Mucosa of rectum (tissue), 2 donors: Measurements from ENCODE around the gene PHYKPL.

Source experiments
- H3K27ac ChIP-seq, 2 donors: one replicate each; pipeline ENCODE4 v1.7.0; 2013; ENCODE audit warnings: inconsistent platforms in 2 of 2, low read depth in 2 of 2, low read length in 2 of 2
- H3K27me3 ChIP-seq, 2 donors: one replicate each; pipeline ENCODE4 v1.7.0; 2013; ENCODE audit warnings: low read length in 2 of 2; ENCODE audit not compliant: control insufficient read depth in 2 of 2, insufficient read depth in 2 of 2
- H3K36me3 ChIP-seq, 2 donors: one replicate each; pipeline ENCODE4 v1.7.0; 2013; ENCODE audit warnings: low read length in 2 of 2; ENCODE audit not compliant: control insufficient read depth in 2 of 2, insufficient read depth in 2 of 2
- H3K4me1 ChIP-seq, 2 donors: one replicate each; pipeline ENCODE4 v1.7.0; 2013; ENCODE audit warnings: low read length in 2 of 2, mild to moderate bottlenecking in 1 of 2; ENCODE audit not compliant: control insufficient read depth in 2 of 2, insufficient read depth in 2 of 2
- H3K4me3 ChIP-seq, 2 donors: one replicate each; pipeline ENCODE4 v1.7.0; 2013; ENCODE audit warnings: low read length in 2 of 2
- H3K9ac ChIP-seq, 2 donors: one replicate each; pipeline ENCODE4 v1.7.0; 2013; ENCODE audit warnings: low read length in 2 of 2, low read depth in 1 of 2, mild to moderate bottlenecking in 1 of 2
- H3K9me3 ChIP-seq, 2 donors: one replicate each; pipeline ENCODE4 v1.7.0; 2013; ENCODE audit warnings: low read length in 2 of 2; ENCODE audit not compliant: control insufficient read depth in 2 of 2
- donor health status: healthy.
- donor health status: Normal muscosa, but diverticular disease.

Gene PHYKPL

DNA sequence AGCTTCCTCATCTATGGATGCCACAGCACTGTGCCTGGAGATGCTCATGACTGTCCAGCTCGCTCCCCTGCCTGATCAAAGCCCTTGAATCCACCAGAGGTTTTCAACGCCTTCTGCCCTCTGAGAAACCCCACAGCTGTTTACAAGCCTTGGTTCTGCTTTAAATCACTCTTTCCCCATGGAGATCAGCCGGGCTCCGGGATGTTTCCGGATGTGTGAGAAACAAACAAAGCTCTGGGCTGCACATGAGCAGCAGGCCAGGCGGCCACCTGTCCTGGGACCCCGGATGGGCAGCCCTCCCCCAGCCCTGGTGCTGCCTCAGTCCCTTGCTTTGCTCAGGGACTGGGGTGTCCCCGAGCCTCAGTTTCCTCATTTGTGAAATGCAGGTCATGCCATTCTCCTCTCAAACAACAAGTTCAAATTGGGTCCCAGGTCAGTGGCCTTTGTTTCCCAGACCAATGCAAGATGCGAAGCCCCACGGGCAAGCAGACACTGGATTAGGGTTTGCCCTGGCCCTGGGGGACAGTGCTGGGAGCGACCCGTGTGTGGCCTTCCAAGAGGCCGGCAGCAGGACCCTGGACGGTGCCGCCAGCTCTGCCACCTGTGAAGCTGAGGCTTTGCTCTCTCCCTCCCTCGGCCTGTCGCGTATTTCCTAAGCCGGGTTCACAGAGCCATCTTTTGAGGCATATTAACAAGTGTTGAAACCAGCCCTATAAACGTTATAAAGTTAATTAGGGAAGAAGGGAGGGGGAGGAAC lies 42.4 kb upstream of the PHYKPL start:
- Histone ChIP-seq H3K36me3 (no peaks in the 10 kb centered on the region), H3K27ac (no peak overlapping the region), H3K27me3 (peaks cover 0 to 4% of the 10 kb centered on the region in 2 donors), H3K9ac (no peak overlapping the region), H3K4me1 (no peaks in the 10 kb centered on the region), H3K9me3 (peaks cover 2 to 3% of the 10 kb centered on the region in 2 donors), H3K4me3 (no peak overlapping the region)

DNA sequence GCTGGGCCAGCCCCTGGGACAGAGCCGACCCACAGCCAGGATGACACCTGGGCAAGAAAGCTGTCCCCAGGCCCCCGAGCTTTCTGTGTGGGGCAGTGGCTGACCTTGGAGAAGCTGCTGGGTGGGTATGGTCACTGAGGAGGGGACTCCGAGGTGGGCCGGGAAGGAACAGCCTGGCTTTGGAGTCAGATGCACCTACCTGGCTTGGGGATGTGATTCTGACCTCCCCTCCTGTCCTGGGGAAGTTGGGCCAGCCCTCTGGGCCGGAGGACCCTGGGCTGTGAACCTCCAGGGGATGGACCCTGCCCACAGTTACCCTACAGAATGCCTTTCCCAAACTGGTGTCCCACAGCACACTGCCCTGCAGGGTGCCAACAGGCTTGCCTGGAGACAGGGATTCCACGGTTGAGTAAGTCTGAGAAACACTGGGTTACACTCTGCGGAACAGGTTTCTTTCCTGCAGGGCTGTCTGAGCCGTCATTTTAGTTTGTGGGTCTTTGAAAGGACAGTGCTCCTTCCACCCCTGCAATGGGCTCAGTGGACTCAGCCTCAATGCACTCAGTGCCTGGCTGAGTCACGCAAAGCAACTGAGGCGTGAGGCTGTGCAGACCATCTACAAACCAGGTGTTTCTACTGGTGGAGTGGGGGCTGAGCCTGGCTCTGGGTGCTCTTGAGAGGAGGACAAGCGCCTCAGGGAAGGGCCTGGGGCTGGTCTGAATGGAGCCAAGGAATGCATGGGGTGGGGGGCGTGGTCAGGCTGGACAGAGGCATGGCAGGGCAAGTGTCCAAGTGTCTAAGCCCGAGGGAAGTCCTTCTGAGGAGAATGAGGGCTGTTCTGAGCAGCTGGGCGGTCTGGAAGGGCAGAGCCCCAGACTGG lies 41.3 kb upstream of the PHYKPL start:
- H3K4me1 ChIP-seq, result no peaks in the 10 kb centered on the region
- no peaks in the 10 kb centered on the region for H3K36me3 ChIP-seq
- no peak overlapping the region for H3K9ac ChIP-seq
- no peak overlapping the region for H3K27ac ChIP-seq
- H3K4me3 ChIP-seq, result no peak overlapping the region
- peaks cover 0 to 4% of the 10 kb centered on the region in 2 donors for H3K27me3 ChIP-seq
- H3K9me3 ChIP-seq, result peaks cover 2 to 3% of the 10 kb centered on the region in 2 donors

DNA sequence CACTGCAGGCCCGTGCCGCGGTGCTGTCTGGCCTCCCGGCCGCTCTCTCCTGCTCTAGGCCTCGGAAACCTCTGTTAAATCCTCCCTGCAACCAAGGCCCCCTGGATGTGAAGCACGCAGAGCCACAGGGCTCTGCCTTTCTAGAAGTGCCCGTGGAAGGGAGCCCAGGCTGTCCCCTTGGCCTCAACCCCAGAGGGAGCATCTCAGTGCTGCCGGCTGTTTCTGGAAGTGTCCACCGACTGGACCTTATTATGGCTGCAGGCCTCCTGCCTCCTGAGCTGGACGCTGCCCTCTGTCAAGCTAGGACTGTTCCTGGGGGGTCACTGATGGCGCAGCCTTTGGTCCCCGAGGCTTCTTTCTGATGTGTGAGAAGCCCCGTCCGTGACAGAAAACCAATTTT lies 40.4 kb upstream of the PHYKPL start:
- H3K36me3 ChIP-seq, result no peaks in the 10 kb centered on the region
- H3K9ac ChIP-seq, result no peak overlapping the region
- peaks cover 2 to 3% of the 10 kb centered on the region in 2 donors for H3K9me3 ChIP-seq
- H3K27ac ChIP-seq, result no peak overlapping the region
- H3K4me3 ChIP-seq, result no peak overlapping the region
- peaks cover 0 to 4% of the 10 kb centered on the region in 2 donors for H3K27me3 ChIP-seq
- H3K4me1 ChIP-seq, result no peaks in the 10 kb centered on the region

DNA sequence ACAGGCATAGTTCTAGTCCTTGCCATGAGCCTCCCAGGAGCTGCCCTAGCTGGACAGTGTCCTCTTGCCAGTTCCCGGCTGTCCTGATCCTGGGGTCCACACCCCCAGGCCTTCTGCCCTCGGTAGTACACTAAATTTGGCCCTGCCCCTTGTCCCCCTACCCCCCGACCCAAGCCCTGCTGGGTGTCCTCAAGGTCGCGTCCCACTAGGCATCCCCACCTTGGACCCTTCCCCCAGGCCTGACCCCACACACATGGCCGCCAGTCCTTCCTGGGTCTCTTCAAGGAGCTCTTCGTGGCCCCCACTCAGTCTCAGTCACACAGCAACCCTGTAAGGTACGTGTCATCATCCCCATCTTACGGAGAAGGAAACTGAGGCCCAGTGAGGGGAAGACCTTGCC lies 40.0 kb upstream of the PHYKPL start:
- Histone ChIP-seq H3K27me3 (no peaks in the 10 kb centered on the region), H3K9ac (no peak overlapping the region), H3K9me3 (peaks cover 2 to 3% of the 10 kb centered on the region in 2 donors), H3K36me3 (no peaks in the 10 kb centered on the region), H3K4me1 (no peaks in the 10 kb centered on the region), H3K4me3 (no peak overlapping the region), H3K27ac (no peak overlapping the region)

DNA sequence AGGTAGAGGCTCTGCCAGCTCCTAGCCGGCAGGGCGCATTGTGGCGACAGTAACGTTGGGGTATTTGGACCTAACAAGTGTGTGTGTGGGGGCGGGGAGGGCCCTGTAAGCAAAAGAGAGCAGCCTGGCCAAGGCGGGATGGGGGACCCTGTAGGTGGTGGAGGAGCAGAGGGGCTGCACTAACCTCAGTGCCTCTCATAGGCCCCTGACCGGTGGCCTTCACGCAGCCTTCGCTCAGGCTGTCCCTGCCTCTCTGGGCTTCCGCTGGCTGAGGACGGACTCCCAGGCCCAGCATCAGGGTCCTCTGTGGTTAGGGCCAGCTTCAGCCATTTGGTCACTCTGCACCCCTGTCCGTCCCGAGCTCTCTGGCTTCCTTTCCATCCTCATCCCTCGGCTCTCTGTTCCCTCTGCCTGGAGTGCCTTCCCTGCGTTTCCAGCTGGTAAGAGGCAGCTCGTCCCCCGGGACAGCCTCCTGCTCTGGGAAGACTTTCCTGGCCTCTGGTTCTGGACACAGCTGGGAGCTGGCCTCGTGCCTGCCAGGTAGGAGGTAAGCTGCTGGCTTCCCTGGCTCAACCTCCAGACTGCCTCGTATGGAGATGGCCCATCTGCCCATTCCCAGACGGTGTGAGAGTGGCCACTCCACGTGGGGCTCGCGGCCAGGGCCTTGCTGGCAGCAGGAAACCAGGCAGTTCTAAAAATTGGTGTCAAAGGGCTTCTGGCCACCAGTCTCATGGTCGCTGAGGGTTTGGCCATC lies 39.3 kb upstream of the PHYKPL start:
- H3K9ac ChIP-seq, result no peak overlapping the region
- no peak overlapping the region for H3K4me3 ChIP-seq
- peaks cover 2 to 3% of the 10 kb centered on the region in 2 donors for H3K9me3 ChIP-seq
- H3K27ac ChIP-seq, result no peak overlapping the region
- no peaks in the 10 kb centered on the region for H3K4me1 ChIP-seq
- H3K36me3 ChIP-seq, result no peaks in the 10 kb centered on the region
- H3K27me3 ChIP-seq, result no peaks in the 10 kb centered on the region

DNA sequence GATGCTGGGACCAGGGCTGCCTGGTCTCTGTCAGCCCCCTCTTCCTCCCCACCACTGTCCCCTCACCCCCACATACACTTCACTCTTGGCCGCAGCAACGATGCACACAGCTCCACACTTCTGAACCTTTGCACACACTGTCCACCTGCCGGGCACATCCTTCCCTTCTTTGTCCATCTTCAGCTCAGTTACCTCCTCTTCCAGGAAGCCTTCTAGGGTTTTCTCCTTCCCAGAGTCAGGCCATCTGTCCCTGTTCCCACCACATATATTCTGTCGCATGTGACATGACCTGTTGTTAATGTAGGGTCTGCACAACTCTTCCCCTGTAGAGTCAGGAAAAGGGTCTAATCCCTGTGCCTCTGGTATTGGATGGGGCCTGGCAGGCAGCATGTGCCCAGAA lies 38.6 kb upstream of the PHYKPL start:
- Histone ChIP-seq H3K36me3 (no peaks in the 10 kb centered on the region), H3K4me3 (no peak overlapping the region), H3K27me3 (no peaks in the 10 kb centered on the region), H3K27ac (no peak overlapping the region), H3K9me3 (peaks cover 2 to 3% of the 10 kb centered on the region in 2 donors), H3K4me1 (no peaks in the 10 kb centered on the region), H3K9ac (no peak overlapping the region)

DNA sequence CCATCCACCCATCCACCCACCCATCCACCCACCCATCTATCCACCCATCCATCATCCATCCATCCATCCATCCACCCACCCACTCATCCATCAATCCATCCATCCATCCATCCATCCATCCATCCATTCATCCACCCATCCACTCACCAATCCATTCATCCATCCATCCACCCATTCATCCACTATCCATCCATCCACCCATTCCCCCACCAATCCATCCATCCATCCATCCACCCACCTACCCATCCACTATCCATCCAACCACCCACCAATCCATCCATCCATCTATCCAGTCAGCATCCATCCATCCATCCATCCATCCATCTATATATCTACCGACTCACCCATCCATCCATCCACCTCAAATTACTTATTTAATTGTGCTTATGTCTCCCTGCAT lies 36.9 kb upstream of the PHYKPL start:
- H3K27me3 ChIP-seq, result no peaks in the 10 kb centered on the region
- H3K4me1 ChIP-seq, result no peaks in the 10 kb centered on the region
- no peaks in the 10 kb centered on the region for H3K36me3 ChIP-seq
- H3K4me3 ChIP-seq, result no peak overlapping the region
- H3K27ac ChIP-seq, result no peak overlapping the region
- no peaks in the 10 kb centered on the region for H3K9me3 ChIP-seq
- no peak overlapping the region for H3K9ac ChIP-seq

DNA sequence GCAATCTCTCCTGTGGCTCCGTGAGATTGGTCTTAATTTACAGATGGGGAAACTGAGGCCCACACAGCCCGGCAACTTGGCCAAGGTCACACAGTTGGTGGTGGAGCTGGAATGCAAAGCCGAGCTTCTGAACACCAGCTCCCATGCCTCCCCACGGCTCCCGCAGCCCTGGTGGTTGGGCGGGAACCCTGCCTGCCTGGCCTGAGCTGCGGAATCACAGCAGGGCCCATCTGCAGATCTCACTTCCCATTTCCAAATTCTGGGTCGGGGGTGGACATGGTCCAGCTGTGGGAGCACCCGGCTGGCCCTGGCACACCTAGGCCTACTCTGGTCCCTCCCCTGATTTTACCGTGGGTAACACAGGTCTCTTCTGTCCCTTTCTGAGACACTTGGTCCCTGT lies 35.3 kb upstream of the PHYKPL start:
- Histone ChIP-seq H3K9me3 (no peaks in the 10 kb centered on the region), H3K27ac (no peak overlapping the region)

DNA sequence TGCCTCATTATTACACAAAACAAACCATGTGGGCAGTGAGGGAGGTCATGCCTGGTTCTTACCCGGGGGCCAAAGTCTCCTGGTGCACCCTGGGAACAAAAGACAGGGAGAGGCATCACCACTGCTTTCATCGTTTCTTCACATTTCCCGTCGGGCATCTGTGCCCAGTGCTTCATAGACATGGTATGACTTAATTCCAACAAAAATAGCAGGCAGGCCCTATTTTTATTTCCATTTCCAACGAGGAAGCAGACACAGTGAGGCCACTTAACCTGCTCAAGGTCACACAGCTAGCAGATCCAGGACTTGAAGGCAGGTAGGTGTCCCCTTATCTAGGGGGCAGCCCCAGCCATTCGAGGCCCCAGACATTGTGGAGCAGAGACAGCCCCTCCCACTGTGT lies 34.6 kb upstream of the PHYKPL start:
- no peaks in the 10 kb centered on the region for H3K4me1 ChIP-seq
- H3K36me3 ChIP-seq, result no peaks in the 10 kb centered on the region
- no peak overlapping the region for H3K27ac ChIP-seq
- H3K9me3 ChIP-seq, result no peaks in the 10 kb centered on the region
- H3K9ac ChIP-seq, result no peak overlapping the region
- no peaks in the 10 kb centered on the region for H3K27me3 ChIP-seq
- no peak overlapping the region for H3K4me3 ChIP-seq

More for the DNA sequence above, 35.3 kb upstream of the PHYKPL start:
- no peaks in the 10 kb centered on the region for H3K36me3 ChIP-seq
- H3K9ac ChIP-seq, result no peak overlapping the region
- H3K4me3 ChIP-seq, result no peak overlapping the region
- no peaks in the 10 kb centered on the region for H3K4me1 ChIP-seq
- H3K27me3 ChIP-seq, result no peaks in the 10 kb centered on the region

DNA sequence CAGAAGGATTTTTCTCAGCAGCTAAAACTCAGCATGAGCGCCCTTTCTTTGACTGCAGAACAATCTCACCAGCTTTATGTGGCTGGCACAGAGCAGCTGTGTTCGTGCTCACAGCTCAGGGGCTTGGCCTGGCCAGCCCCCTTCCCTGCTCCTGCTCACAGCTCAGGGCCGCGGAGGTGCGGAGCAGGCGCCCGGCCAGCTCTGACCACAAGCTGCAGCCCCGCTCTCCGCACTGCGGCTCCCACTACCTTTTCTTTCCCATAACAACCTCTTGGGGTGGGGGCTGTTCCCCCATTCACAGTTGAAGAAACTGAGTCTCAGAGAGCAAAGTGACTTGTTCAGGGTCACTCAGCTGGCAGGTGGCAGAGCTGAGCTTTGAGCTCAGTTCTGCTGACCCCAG lies 34.0 kb upstream of the PHYKPL start:
- no peak overlapping the region for H3K9ac ChIP-seq
- no peak overlapping the region for H3K4me3 ChIP-seq
- H3K36me3 ChIP-seq, result no peaks in the 10 kb centered on the region
- no peaks in the 10 kb centered on the region for H3K27me3 ChIP-seq
- no peaks in the 10 kb centered on the region for H3K9me3 ChIP-seq
- no peaks in the 10 kb centered on the region for H3K4me1 ChIP-seq
- H3K27ac ChIP-seq, result no peak overlapping the region
